COR-L47 (cell line): ENCODE measurements around the gene ADRM1.

Source experiments
- DNase-seq: peaks from one replicate; lab custom pipeline; 2025; lab: John Stamatoyannopoulos, UW

ADRM1 gene

GRCh38 chr20:62280303-62280702 lies 22.5 kb upstream of the ADRM1 start:
- DNase-seq, result no peak

- DNase-seq, result no peak
Observed at GRCh38 chr20:62281161-62281933, 21.4 kb upstream of the ADRM1 start.

- DNase-seq, result no peak
Observed at GRCh38 chr20:62282103-62282502, 20.7 kb upstream of the ADRM1 start.

GRCh38 chr20:62282877-62283503 lies 19.8 kb upstream of the ADRM1 start:
- DNase-seq, result no peak

- no peak for DNase-seq
Observed at GRCh38 chr20:62284448-62284847, 18.3 kb upstream of the ADRM1 start.

- DNase-seq, result no peak
Observed at GRCh38 chr20:62285151-62285550, 17.6 kb upstream of the ADRM1 start.

- DNase-seq, result no peak
Observed at GRCh38 chr20:62285722-62286121, 17.1 kb upstream of the ADRM1 start.

- no peak for DNase-seq
Observed at GRCh38 chr20:62286493-62287064, 16.2 kb upstream of the ADRM1 start.

- DNase-seq, result no peak
Observed at GRCh38 chr20:62287129-62287528, 15.7 kb upstream of the ADRM1 start.

- no peak for DNase-seq
Observed at GRCh38 chr20:62287759-62288534, 14.8 kb upstream of the ADRM1 start.

GRCh38 chr20:62288535-62289105 lies 14.2 kb upstream of the ADRM1 start:
- DNase-seq, result no peak

- no peak for DNase-seq
Observed at GRCh38 chr20:62289131-62289530, 13.7 kb upstream of the ADRM1 start.

GRCh38 chr20:62289898-62290297 lies 12.9 kb upstream of the ADRM1 start:
- DNase-seq, result no peak

GRCh38 chr20:62291251-62292066 lies 11.3 kb upstream of the ADRM1 start:
- DNase-seq, result no peak

GRCh38 chr20:62292108-62292507 lies 10.7 kb upstream of the ADRM1 start:
- no peak for DNase-seq

- no peak for DNase-seq
Observed at GRCh38 chr20:62293111-62293784, 9.5 kb upstream of the ADRM1 start.

GRCh38 chr20:62293946-62294345 lies 8.9 kb upstream of the ADRM1 start:
- DNase-seq, result no peak

- DNase-seq, result no peak
Observed at GRCh38 chr20:62294516-62294915, 8.3 kb upstream of the ADRM1 start.

GRCh38 chr20:62296724-62297448 lies 5.9 kb upstream of the ADRM1 start:
- DNase-seq, result no peak
